MM.1S (cell line): ENCODE data around the gene MSH5.

ENCODE experiments used
- DNase-seq: peaks from one replicate; pipeline ENCODE4 v3.0.0-alpha.2; 2015
- H2AFZ ChIP-seq: fragments of 300-600 bp; sonication (generic); 2 replicates; pipeline ENCODE4 v1.6.0; 2016; ENCODE audit warnings: antibody characterized with exemption, low read length
- H3F3A ChIP-seq: fragments of 300-600 bp; sonication (generic); 2 replicates; pipeline ENCODE4 v1.6.1; 2016; ENCODE audit warnings: mild to moderate bottlenecking, antibody characterized with exemption, low read length, moderate library complexity, mixed read lengths; ENCODE audit not compliant: insufficient read depth
- H3K27ac ChIP-seq: fragments of 300-600 bp; sonication (generic); 2 replicates; pipeline ENCODE4 v1.5.1; 2016; ENCODE audit warnings: mild to moderate bottlenecking, low read length
- H3K27me3 ChIP-seq: fragments of 300-600 bp; sonication (generic); replicated peaks from 2 replicates; pipeline ENCODE4 v1.6.0; 2016; ENCODE audit warnings: low read length; ENCODE audit not compliant: insufficient read depth
- H3K36me3 ChIP-seq: fragments of 300-600 bp; sonication (generic); replicated peaks from 2 replicates; pipeline ENCODE4 v1.6.1; 2016; ENCODE audit warnings: mild to moderate bottlenecking, low read length, mixed read lengths; ENCODE audit not compliant: insufficient read depth
- H3K4me1 ChIP-seq: fragments of 300-600 bp; sonication (generic); 2 replicates; pipeline ENCODE4 v1.6.1; 2016; ENCODE audit warnings: low read length, mixed read lengths
- H3K4me2 ChIP-seq: fragments of 300-600 bp; sonication (generic); 2 replicates; pipeline ENCODE4 v1.6.0; 2016; ENCODE audit warnings: low read depth, low read length
- H3K4me3 ChIP-seq: fragments of 300-600 bp; sonication (generic); 2 replicates; pipeline ENCODE4 v1.5.1; 2016; ENCODE audit warnings: low read length, mixed read lengths
- H3K79me2 ChIP-seq: fragments of 300-600 bp; sonication (generic); 2 replicates; pipeline ENCODE4 v1.6.1; 2016; ENCODE audit warnings: mixed run types, low read length, mixed read lengths
- H3K9ac ChIP-seq: fragments of 300-600 bp; sonication (generic); 2 replicates; pipeline ENCODE4 v1.6.1; 2016; ENCODE audit warnings: low read length, mixed read lengths
- H3K9me2 ChIP-seq: fragments of 300-600 bp; sonication (generic); replicated peaks from 2 replicates; pipeline ENCODE4 v1.6.1; 2016; ENCODE audit warnings: mild to moderate bottlenecking, low read length, mixed read lengths; ENCODE audit not compliant: insufficient read depth
- H3K9me3 ChIP-seq: fragments of 300-600 bp; sonication (generic); replicated peaks from 2 replicates; pipeline ENCODE4 v1.6.1; 2016; ENCODE audit warnings: mild to moderate bottlenecking, low read length, mixed read lengths; ENCODE audit not compliant: insufficient read depth
- H4K20me1 ChIP-seq: fragments of 300-600 bp; sonication (generic); 2 replicates; pipeline ENCODE4 v1.6.1; 2016; ENCODE audit warnings: mild to moderate bottlenecking, low read length, moderate library complexity, mixed read lengths; ENCODE audit not compliant: insufficient read depth
- CTCF ChIP-seq: fragments of 300-600 bp; sonication (generic); IDR thresholded peaks from 2 replicates; pipeline ENCODE4 v1.5.1; 2016; ENCODE audit warnings: antibody characterized with exemption, low read length, mixed read lengths
- EZH2 ChIP-seq: fragments of 300-600 bp; sonication (generic); optimal IDR thresholded peaks from 2 replicates; pipeline ENCODE3; 2017; ENCODE audit warnings: low read depth, mild to moderate bottlenecking, antibody characterized with exemption, low read length, mixed read lengths
- EZH2phosphoT487 ChIP-seq: fragments of 300-600 bp; sonication (generic); IDR thresholded peaks from 2 replicates; pipeline ENCODE4 v1.6.1; 2018; ENCODE audit warnings: antibody characterized with exemption, low read length

Gene MSH5

GRCh38 chr6:31769684-31770371 is 30.0 kb downstream of the MSH5 start:
- no peaks in the 10 kb centered on the region for H4K20me1 ChIP-seq
- H3K9me2 ChIP-seq = no peaks in the 10 kb centered on the region
- no peaks in the 10 kb centered on the region for H3K36me3 ChIP-seq
- no peaks in the 10 kb centered on the region for H3K9me3 ChIP-seq
- no peaks in the 10 kb centered on the region for H3K79me2 ChIP-seq
- no peak overlapping the region for H3K9ac ChIP-seq
- TF ChIP-seq CTCF = peak; percentile 93
- TF ChIP-seq EZH2 = no peak
- H3K4me1 ChIP-seq = peaks cover under 1% of the 10 kb centered on the region; the same call in 1 of the 2 replicates
- H3K4me3 ChIP-seq = no peak overlapping the region
- H3K4me2 ChIP-seq = no peak overlapping the region
- peak; percentile 76 for DNase-seq
- no peak overlapping the region for H3K27ac ChIP-seq
- H2AFZ ChIP-seq = no peak overlapping the region
- H3K27me3 ChIP-seq = no peaks in the 10 kb centered on the region
- 0 out of 2 replicates have a peak, but pooled peaks cover 3% of the 10 kb centered on the region for H3F3A ChIP-seq

- no peak overlapping the region for H3K4me3 ChIP-seq
- H4K20me1 ChIP-seq = no peaks in the 10 kb centered on the region
- H3K4me1 ChIP-seq = peaks cover 5% of the 10 kb centered on the region
- H3K9ac ChIP-seq = no peak overlapping the region
- H3K27me3 ChIP-seq = no peaks in the 10 kb centered on the region
- H3K4me2 ChIP-seq = no peak overlapping the region
- DNase-seq = no peak
- TF ChIP-seq CTCF (no peak), EZH2phosphoT487 (no peak), EZH2 (no peak)
- H2AFZ ChIP-seq = no peak overlapping the region
- no peak overlapping the region for H3K27ac ChIP-seq
- no peaks in the 10 kb centered on the region for H3K9me3 ChIP-seq
- H3F3A ChIP-seq = 0 out of 2 replicates have a peak, but pooled peaks cover 3% of the 10 kb centered on the region
- H3K79me2 ChIP-seq = peaks cover 3% of the 10 kb centered on the region
- H3K36me3 ChIP-seq = no peaks in the 10 kb centered on the region
- no peaks in the 10 kb centered on the region for H3K9me2 ChIP-seq
These were observed 31.1 kb downstream of the MSH5 start for GRCh38 chr6:31770860-31771259.

GRCh38 chr6:31771992-31772358 is 32.2 kb downstream of the MSH5 start:
- TF ChIP-seq EZH2phosphoT487 = no peak
- no peak for TF ChIP-seq EZH2
- no peak for TF ChIP-seq CTCF
- Histone ChIP-seq H3F3A (0 out of 2 replicates have a peak, but pooled peaks cover 9% of the 10 kb centered on the region), H3K79me2 (peaks cover 13% of the 10 kb centered on the region), H3K4me3 (no peak overlapping the region), H3K27ac (no peak overlapping the region), H3K27me3 (no peaks in the 10 kb centered on the region), H3K9me2 (no peaks in the 10 kb centered on the region), H3K9me3 (no peaks in the 10 kb centered on the region), H3K9ac (no peak overlapping the region), H4K20me1 (no peaks in the 10 kb centered on the region), H2AFZ (no peak overlapping the region), H3K4me2 (no peak overlapping the region), H3K36me3 (no peaks in the 10 kb centered on the region), H3K4me1 (peaks cover 15% of the 10 kb centered on the region)
- no peak for DNase-seq
